Keratinocyte (primary cell): ENCODE data around the gene ARMC5. TPM values are rescaled to one million over a fixed set of nuclear protein-coding genes. Genes with fewer than 3 reads are reported as not detected.
"Not testable (repeated sequence)": the region's sequence is repeated elsewhere in the genome, so short reads cannot be mapped to it uniquely, and the experiment has no call there.

Experiments
- DNase-seq: peaks from one replicate; pipeline ENCODE4 v3.0.0-alpha.2; 2011; ENCODE audit warnings: low read depth, missing footprints, low spot score
- FAIRE-seq: peaks from 2 replicates; lab custom pipeline; 2011; peaks lifted over from hg19 to GRCh38; lab: Jason Lieb, UNC
- H2AFZ ChIP-seq: 2 replicates; pipeline ENCODE4 v1.6.0; 2012; ENCODE audit warnings: low read length, control low read depth, inconsistent platforms; ENCODE audit not compliant: control insufficient read depth
- H3K27ac ChIP-seq: 2 replicates; pipeline ENCODE4 v1.5.1; 2011; ENCODE audit warnings: low read length; ENCODE audit not compliant: control insufficient read depth, insufficient read depth
- H3K27me3 ChIP-seq: 3 replicates; pipeline ENCODE4 v1.6.0; 2011; ENCODE audit warnings: low read length; ENCODE audit not compliant: control insufficient read depth, insufficient read depth; ENCODE audit errors: extremely low read depth
- H3K36me3 ChIP-seq, 2 experiments: 2 replicates in 1 of 2; 3 replicates in 1 of 2; pipeline ENCODE4 v1.5.1; 2011; ENCODE audit warnings: low read length in 2 of 2, mild to moderate bottlenecking in 1 of 2; ENCODE audit not compliant: control insufficient read depth in 2 of 2, insufficient read depth in 2 of 2; ENCODE audit errors: extremely low read depth in 1 of 2
- H3K4me1 ChIP-seq: 3 replicates; pipeline ENCODE4 v1.5.1; 2011; ENCODE audit warnings: low read length; ENCODE audit not compliant: control insufficient read depth, insufficient read depth; ENCODE audit errors: extremely low read depth
- H3K4me2 ChIP-seq: 3 replicates; pipeline ENCODE4 v1.6.0; 2011; ENCODE audit warnings: low read depth, low read length; ENCODE audit not compliant: control insufficient read depth, insufficient read depth; ENCODE audit errors: extremely low read depth
- H3K4me3 ChIP-seq, 3 experiments: fragments of 200-600 bp in 1 of 3; sonication (generic) in 1 of 3; 2 replicates in 2 of 3; 3 replicates in 1 of 3; pipeline ENCODE4 v1.5.1; 2011 to 2016; ENCODE audit warnings: low read length in 3 of 3, mild to moderate bottlenecking in 3 of 3, control low read depth in 2 of 3, inconsistent platforms in 1 of 3, low read depth in 1 of 3, mixed read lengths in 1 of 3, mixed run types in 1 of 3, moderate library complexity in 1 of 3; ENCODE audit not compliant: control insufficient read depth in 2 of 3, insufficient read depth in 2 of 3; ENCODE audit errors: extremely low read depth in 1 of 3
- H3K79me2 ChIP-seq: 2 replicates; pipeline ENCODE4 v1.6.0; 2012; ENCODE audit warnings: low read length; ENCODE audit not compliant: control insufficient read depth, insufficient read depth
- H3K9ac ChIP-seq: 3 replicates; pipeline ENCODE4 v1.6.0; 2011; ENCODE audit warnings: low read length; ENCODE audit not compliant: control insufficient read depth, insufficient read depth; ENCODE audit errors: extremely low read depth
- H3K9me1 ChIP-seq: 3 replicates; pipeline ENCODE4 v1.6.0; 2011; ENCODE audit warnings: low read length; ENCODE audit not compliant: control insufficient read depth, insufficient read depth; ENCODE audit errors: extremely low read depth
- H3K9me3 ChIP-seq: 2 replicates; pipeline ENCODE4 v1.5.1; 2012; ENCODE audit warnings: low read depth, low read length; ENCODE audit not compliant: control insufficient read depth
- H4K20me1 ChIP-seq: 3 replicates; pipeline ENCODE4 v1.6.0; 2011; ENCODE audit warnings: low read length; ENCODE audit not compliant: control insufficient read depth, insufficient read depth; ENCODE audit errors: extremely low read depth
- EZH2 ChIP-seq: IDR thresholded peaks from one replicate; pipeline ENCODE4 v1.6.1; 2012; ENCODE audit warnings: inconsistent platforms, mild to moderate bottlenecking, low read length, moderate library complexity
- dilution Hi-C: fragments of 300-500 bp; cut with MboI; formaldehyde crosslinking; loops from one replicate; pipeline ENCODE4 v1.7.0; 2020; ENCODE audit warnings: low sequenced_read_pairs; ENCODE audit not compliant: extremely low pct_ligation_motif_present
- polyA plus RNA-seq, 5 experiments: library from polyadenylated mRNA; depleted of rRNA in 3 of 5; stranded (reverse) in 3 of 5; stranded (forward) in 1 of 5; unstranded in 1 of 5; fragments of >200 nt; gene quantifications; 1 replicate in 1 of 5; 2 replicates in 3 of 5; 3 replicates in 1 of 5; pipeline versions ENCODE4 v1.2.1 to v1.2.3, GENCODE V29; 2011 to 2012; ENCODE audit warnings: missing spikeins in 2 of 5, low read depth in 1 of 5, low replicate concordance in 1 of 5
- TF ChIP-seq, protein P1 (sequence below), 3 experiments: IDR thresholded peaks in 1 of 3; conservative IDR thresholded peaks in 1 of 3; optimal IDR thresholded peaks in 1 of 3; 2 replicates in 2 of 3; 3 replicates in 1 of 3; pipeline versions ENCODE3 to v1.5.1; 2011; ENCODE audit warnings: low read length in 3 of 3, mild to moderate bottlenecking in 3 of 3, moderate library complexity in 2 of 3, control low read depth in 1 of 3, inconsistent platforms in 1 of 3; ENCODE audit not compliant: insufficient read depth in 2 of 3; ENCODE audit errors: extremely low read depth in 1 of 3

The ARMC5 gene
- polyA plus RNA-seq, 1 donor (not counting 4 experiments of a cell fraction or from before 2014, with no cell fraction given) = 3.0 TPM

- Histone ChIP-seq H3K27ac (no peak overlapping the region), H3K4me1 (no peaks in the 10 kb centered on the region), H3K4me2 (no peak overlapping the region), H4K20me1 (no peaks in the 10 kb centered on the region), H3K4me3 (no peak overlapping the region), H3K9me3 (no peaks in the 10 kb centered on the region), H3K36me3 (no peaks in the 10 kb centered on the region), H3K27me3 (peaks cover 5% of the 10 kb centered on the region), H3K9me1 (no peaks in the 10 kb centered on the region), H2AFZ (no peak overlapping the region), H3K79me2 (no peaks in the 10 kb centered on the region), H3K9ac (no peak overlapping the region)
- TF ChIP-seq EZH2 = no peak
- TF ChIP-seq, protein P1, sequence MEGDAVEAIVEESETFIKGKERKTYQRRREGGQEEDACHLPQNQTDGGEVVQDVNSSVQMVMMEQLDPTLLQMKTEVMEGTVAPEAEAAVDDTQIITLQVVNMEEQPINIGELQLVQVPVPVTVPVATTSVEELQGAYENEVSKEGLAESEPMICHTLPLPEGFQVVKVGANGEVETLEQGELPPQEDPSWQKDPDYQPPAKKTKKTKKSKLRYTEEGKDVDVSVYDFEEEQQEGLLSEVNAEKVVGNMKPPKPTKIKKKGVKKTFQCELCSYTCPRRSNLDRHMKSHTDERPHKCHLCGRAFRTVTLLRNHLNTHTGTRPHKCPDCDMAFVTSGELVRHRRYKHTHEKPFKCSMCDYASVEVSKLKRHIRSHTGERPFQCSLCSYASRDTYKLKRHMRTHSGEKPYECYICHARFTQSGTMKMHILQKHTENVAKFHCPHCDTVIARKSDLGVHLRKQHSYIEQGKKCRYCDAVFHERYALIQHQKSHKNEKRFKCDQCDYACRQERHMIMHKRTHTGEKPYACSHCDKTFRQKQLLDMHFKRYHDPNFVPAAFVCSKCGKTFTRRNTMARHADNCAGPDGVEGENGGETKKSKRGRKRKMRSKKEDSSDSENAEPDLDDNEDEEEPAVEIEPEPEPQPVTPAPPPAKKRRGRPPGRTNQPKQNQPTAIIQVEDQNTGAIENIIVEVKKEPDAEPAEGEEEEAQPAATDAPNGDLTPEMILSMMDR (optimal IDR thresholded peaks at IDR 0.05 in 1 of 3, IDR thresholded peaks at IDR 0.05 in 1 of 3, conservative IDR thresholded peaks at IDR 0.05 in 1 of 3; ENCODE audit: extremely low read depth in 1 of 3, insufficient read depth in 2 of 3, low read length in 3 of 3) = no peak
- DNase-seq (no peak), FAIRE-seq (no peak)
- dilution Hi-C loops = no loop called here
These were observed 21.7 kb downstream of the ARMC5 start for GRCh38 chr16:31480851-31481536.

GRCh38 chr16:31483081-31483480, 23.8 kb downstream of the ARMC5 start, which contains the start of gene SLC5A2:
TSS of gene SLC5A2 (plus strand) at chr16:31483123. CDS start at chr16:31483137, 14 bp downstream.
- no peak for FAIRE-seq
- Histone ChIP-seq H3K4me1 (peaks cover 10% of the 10 kb centered on the region), H3K36me3 (no peaks in the 10 kb centered on the region), H3K9ac (no peak within 1 kb of the TSS), H4K20me1 (no peaks in the 10 kb centered on the region), H2AFZ (no peak within 1 kb of the TSS), H3K79me2 (no peaks in the 10 kb centered on the region), H3K9me3 (no peaks in the 10 kb centered on the region), H3K4me3 (no peak within 1 kb of the TSS), H3K4me2 (no peak within 1 kb of the TSS), H3K27me3 (peaks cover 16% of the 10 kb centered on the region), H3K9me1 (no peaks in the 10 kb centered on the region), H3K27ac (no peak within 1 kb of the TSS)
- DNase-seq = no peak
- TF ChIP-seq EZH2 = no peak
- TF ChIP-seq, protein P1 (optimal IDR thresholded peaks at IDR 0.05 in 1 of 3, IDR thresholded peaks at IDR 0.05 in 1 of 3, conservative IDR thresholded peaks at IDR 0.05 in 1 of 3; ENCODE audit: extremely low read depth in 1 of 3, insufficient read depth in 2 of 3, low read length in 3 of 3) = no peak
- dilution Hi-C loops = no loop called here

GRCh38 chr16:31484048-31484447, 24.7 kb downstream of the ARMC5 start:
- dilution Hi-C loops, H3K4me2 ChIP-seq: not testable (repeated sequence)

More at GRCh38 chr16:31484048-31484447, 24.7 kb downstream of the ARMC5 start:
- Histone ChIP-seq H3K4me1 (peaks cover 14% of the 10 kb centered on the region), H3K27me3 (peaks cover 16% of the 10 kb centered on the region)
- not testable (repeated sequence) for H3K27ac ChIP-seq, H2AFZ ChIP-seq, H3K9ac ChIP-seq, FAIRE-seq, H3K9me3 ChIP-seq, H3K9me1 ChIP-seq, H3K36me3 ChIP-seq, DNase-seq, H3K79me2 ChIP-seq, H3K4me3 ChIP-seq, H4K20me1 ChIP-seq
